Kasumi-1 (cell line): ENCODE results near the gene XPO6.

Source experiments
- DNase-seq, 2 experiments: peaks; one replicate each; lab custom pipeline; 2025; lab: John Stamatoyannopoulos, UW

Gene XPO6

GRCh38 chr16:28062847-28063521 is 148.8 kb downstream of the XPO6 start:
- peak; percentile 1 to 6 for DNase-seq

GRCh38 chr16:28062261-28062846 is 149.4 kb downstream of the XPO6 start:
- DNase-seq, result no peak

GRCh38 chr16:28061352-28062101 is 150.2 kb downstream of the XPO6 start:
- no peak for DNase-seq

GRCh38 chr16:28059841-28060575 is 151.8 kb downstream of the XPO6 start:
- DNase-seq, result no peak

- no peak for DNase-seq
Observed at GRCh38 chr16:28058839-28059589, 152.8 kb downstream of the XPO6 start.

GRCh38 chr16:28057949-28058348 is 153.8 kb downstream of the XPO6 start:
- DNase-seq, result no peak

- DNase-seq, result no peak
Observed at GRCh38 chr16:28053461-28053860, 158.3 kb downstream of the XPO6 start.

- no peak for DNase-seq
Observed at GRCh38 chr16:28052274-28053128, 159.3 kb downstream of the XPO6 start.

- DNase-seq, result no peak
Observed at GRCh38 chr16:28051486-28051885, 160.3 kb downstream of the XPO6 start.
